Transverse colon (tissue), 4 donors: Measurements from ENCODE around the gene ESAM. TPM values are rescaled to one million over a fixed set of nuclear protein-coding genes. Genes with fewer than 3 reads are reported as not detected.

Experiments
- DNase-seq: peaks from one replicate; pipeline ENCODE4 v3.0.0-alpha.2; 2019
- H3K27ac ChIP-seq, 4 donors: fragments of 200-600 bp; sonication (generic); 2 replicates each; pipeline ENCODE4 v1.5.1; 2016 to 2018; ENCODE audit warnings: inconsistent platforms in 4 of 4
- H3K27me3 ChIP-seq: fragments of 200-600 bp; sonication (generic); 2 replicates; pipeline ENCODE4 v1.5.1; 2017; ENCODE audit warnings: inconsistent platforms
- H3K36me3 ChIP-seq, 4 donors: fragments of 200-600 bp; sonication (generic); 2 replicates each; pipeline ENCODE4 v1.5.1; 2017 to 2019; ENCODE audit warnings: inconsistent platforms in 4 of 4
- H3K4me1 ChIP-seq, 4 donors: fragments of 200-600 bp; sonication (generic); 2 replicates each; pipeline ENCODE4 v1.5.1; 2017 to 2020; ENCODE audit warnings: inconsistent platforms in 4 of 4
- H3K4me3 ChIP-seq, 4 donors: fragments of 200-600 bp; sonication (generic); 1 replicate in 1 of 4; 2 replicates in 3 of 4; pipeline versions ENCODE4 v1.5.1 to v1.6.1; 2017 to 2019; ENCODE audit warnings: inconsistent platforms in 4 of 4
- H3K9me3 ChIP-seq, 2 donors: fragments of 200-600 bp; sonication (generic); 2 replicates each; pipeline ENCODE4 v1.5.1; 2017 to 2019; ENCODE audit warnings: inconsistent platforms in 2 of 2
- CTCF ChIP-seq, 5 experiments: fragments of 200-600 bp in 3 of 5; fragments of 450-650 bp in 2 of 5; sonication (generic) in 3 of 5; IDR thresholded peaks; 1 replicate in 2 of 5; 2 replicates in 3 of 5; pipeline ENCODE4 v1.5.1; 2016 to 2017; ENCODE audit warnings: antibody characterized with exemption in 5 of 5, inconsistent platforms in 3 of 5, mild to moderate bottlenecking in 2 of 5, moderate library complexity in 1 of 5
- EP300 ChIP-seq: sonication (generic); formaldehyde crosslinking; IDR thresholded peaks from one replicate; pipeline ENCODE4 v1.6.1; 2017; ENCODE audit warnings: antibody characterized with exemption, low read depth
- POLR2A ChIP-seq: fragments of 450-650 bp; IDR thresholded peaks from one replicate; pipeline ENCODE4 v1.6.1; 2016; ENCODE audit warnings: antibody characterized with exemption, mild to moderate bottlenecking, moderate library complexity
- POLR2AphosphoS5 ChIP-seq, 3 donors: sonication (generic); formaldehyde crosslinking; IDR thresholded peaks; one replicate each; pipeline ENCODE4 v1.6.1; 2016; ENCODE audit warnings: antibody characterized with exemption in 3 of 3
- WGBS, 2 donors: methylation state at CpG; one replicate each; pipeline ENCODE4 v1.1.5; 2018; ENCODE audit warnings: low coverage in 1 of 2; 5-methylcytosine and 5-hydroxymethylcytosine counted together
- in situ Hi-C, 4 donors: fragments of 200-750 bp; cut with MboI; loops; one replicate each; pipeline versions ENCODE4 v1.15.0 to v1.15.1; 2017; ENCODE audit warnings: low sequenced_read_pairs in 3 of 4, low pct_ligation_motif_present in 1 of 4, low pct_unique_long_range_greater_than_20kb in 1 of 4
- intact Hi-C: fragments of 100-400 bp; cut with DNase I; formaldehyde crosslinking; loops from one replicate; pipeline ENCODE4 v1.15.1; 2023; ENCODE audit warnings: low total_unique reads
- total RNA-seq, 4 donors: library from RNA; depleted of rRNA; stranded (reverse); fragments of >200 nt; gene quantifications; one replicate each; pipeline ENCODE4 v1.1.0, GENCODE V29; 2016

ESAM gene
- total RNA-seq, 4 donors from 2014 or later: 5.8 to 10.1 (median 6.5) TPM

- TF ChIP-seq CTCF (IDR thresholded peaks at IDR 0.05): no peak
- TF ChIP-seq EP300: no peak
- no peak for TF ChIP-seq POLR2AphosphoS5 (IDR thresholded peaks at IDR 0.05)
- no peak for TF ChIP-seq POLR2A
- H3K27me3 ChIP-seq: no peaks in the 10 kb centered on the region
- no peaks in the 10 kb centered on the region for H3K36me3 ChIP-seq
- 61 to 84% methylated on average over 4 of the region's 4 CpGs for WGBS, 2 donors
- no peak overlapping the region for H3K27ac ChIP-seq
- no peak for DNase-seq
- peaks cover 3 to 10% of the 10 kb centered on the region in 2 donors for H3K9me3 ChIP-seq
- no peaks in the 10 kb centered on the region for H3K4me1 ChIP-seq
- intact Hi-C loops: no loop called here
- in situ Hi-C loops: no loop called here
- no peak overlapping the region for H3K4me3 ChIP-seq
Measured at GRCh38 chr11:124707829-124708228, 54.3 kb downstream of the ESAM start.

Other genes with a start within 250 kb of the ESAM start
- gene OR8B12, start 218.6 kb downstream of the ESAM start, total RNA-seq: not detected
- gene OR8A1, start 192.3 kb downstream of the ESAM start, total RNA-seq: not detected
- under 1 TPM in 1 of 4 donors, not detected in 3; 0.41 TPM for gene PANX3, start 150.9 kb downstream of the ESAM start, total RNA-seq
- 10 to 100 TPM; 19.8 to 44.0 (median 30.3) TPM for gene TBRG1, start 139.4 kb downstream of the ESAM start, total RNA-seq
- 100 to 1,000 TPM in 1 of 4 donors, 10 to 100 TPM in 3; 38.4 to 183 (median 81.2) TPM for gene SIAE, start 88.6 kb downstream of the ESAM start, total RNA-seq
- 1 to 10 TPM; 1.6 to 9.0 (median 6.1) TPM for gene SPA17, start 88.4 kb downstream of the ESAM start, total RNA-seq
- 1 to 10 TPM in 1 of 4 donors, under 1 TPM in 1, not detected in 2; 0.96 to 1.5 TPM for gene NRGN, start 22.3 kb downstream of the ESAM start, total RNA-seq
- 100 to 1,000 TPM in 3 of 4 donors, 10 to 100 TPM in 1; 91.3 to 160 (median 108) TPM for gene VSIG2, start 10.0 kb downstream of the ESAM start, total RNA-seq
- 10 to 100 TPM in 2 of 4 donors, 1 to 10 TPM in 2; 8.1 to 40.0 (median 15.1) TPM for gene MSANTD2, start 38.1 kb upstream of the ESAM start, total RNA-seq
- 10 to 100 TPM in 2 of 4 donors, 1 to 10 TPM in 2; 5.6 to 38.6 (median 17.0) TPM for gene ROBO3, start 103.1 kb upstream of the ESAM start, total RNA-seq
- gene ROBO4, start 135.6 kb upstream of the ESAM start, total RNA-seq: 10 to 100 TPM in 1 of 4 donors, 1 to 10 TPM in 3; 4.8 to 31.8 (median 6.4) TPM
- not detected for gene HEPN1, start 157.0 kb upstream of the ESAM start, total RNA-seq
- under 1 TPM in 2 of 4 donors, not detected in 2; 0.14 to 0.37 TPM for gene HEPACAM, start 173.8 kb upstream of the ESAM start, total RNA-seq
- gene CCDC15, start 191.9 kb upstream of the ESAM start, total RNA-seq: under 1 TPM in 3 of 4 donors, not detected in 1; 0.64 to 0.82 (median 0.75) TPM